ENCODE data around the gene PACSIN1. TPM values are rescaled to one million over a fixed set of nuclear protein-coding genes. Genes with fewer than 3 reads are reported as not detected.

PACSIN1 gene
- total RNA-seq, 1 donor from 2014 or later, result 0.08 TPM

- Mint-ChIP-seq H3K36me3 (ENCODE audit: low read depth, unreplicated experiment) (no peaks in the 10 kb centered on the region), H3K27ac (ENCODE audit: unreplicated experiment) (no peak overlapping the region), H3K4me3 (ENCODE audit: unreplicated experiment) (no peak overlapping the region), H3K27me3 (ENCODE audit: unreplicated experiment) (peaks cover 9% of the 10 kb centered on the region), H3K4me1 (ENCODE audit: unreplicated experiment) (peaks cover 4% of the 10 kb centered on the region), H3K9me3 (ENCODE audit: unreplicated experiment) (no peaks in the 10 kb centered on the region)
- no peak for TF ChIP-seq CTCF (IDR thresholded peaks at IDR 0.05; ENCODE audit: unreplicated experiment)
- no peak for DNase-seq (ENCODE audit: low spot score)
Observed at GRCh38 chr6:34468378-34468892, 2.6 kb downstream of the PACSIN1 start.

GRCh38 chr6:34469499-34469898, 3.6 kb downstream of the PACSIN1 start:
- H3K4me3 Mint-ChIP-seq (ENCODE audit: unreplicated experiment), result no peak overlapping the region
- H3K4me1 Mint-ChIP-seq (ENCODE audit: unreplicated experiment), result peaks cover 4% of the 10 kb centered on the region
- no peak for DNase-seq (ENCODE audit: low spot score)
- peaks cover 9% of the 10 kb centered on the region for H3K27me3 Mint-ChIP-seq (ENCODE audit: unreplicated experiment)
- H3K36me3 Mint-ChIP-seq (ENCODE audit: low read depth, unreplicated experiment), result no peaks in the 10 kb centered on the region
- no peaks in the 10 kb centered on the region for H3K9me3 Mint-ChIP-seq (ENCODE audit: unreplicated experiment)
- H3K27ac Mint-ChIP-seq (ENCODE audit: unreplicated experiment), result no peak overlapping the region
- TF ChIP-seq CTCF (IDR thresholded peaks at IDR 0.05; ENCODE audit: unreplicated experiment), result no peak

- Mint-ChIP-seq H3K4me3 (ENCODE audit: unreplicated experiment) (no peak overlapping the region), H3K27ac (ENCODE audit: unreplicated experiment) (no peak overlapping the region)
Observed at GRCh38 chr6:34472425-34472824, 6.5 kb downstream of the PACSIN1 start.

GRCh38 chr6:34473967-34474366, 8.1 kb downstream of the PACSIN1 start:
- Mint-ChIP-seq H3K9me3 (ENCODE audit: unreplicated experiment) (no peaks in the 10 kb centered on the region), H3K4me1 (ENCODE audit: unreplicated experiment) (no peaks in the 10 kb centered on the region), H3K36me3 (ENCODE audit: low read depth, unreplicated experiment) (peaks cover 4% of the 10 kb centered on the region), H3K27ac (ENCODE audit: unreplicated experiment) (no peak overlapping the region), H3K27me3 (ENCODE audit: unreplicated experiment) (peaks cover 4% of the 10 kb centered on the region), H3K4me3 (ENCODE audit: unreplicated experiment) (no peak overlapping the region)
- no peak for DNase-seq (ENCODE audit: low spot score)
- no peak for TF ChIP-seq CTCF (IDR thresholded peaks at IDR 0.05; ENCODE audit: unreplicated experiment)

More at GRCh38 chr6:34472425-34472824, 6.5 kb downstream of the PACSIN1 start:
- H3K4me1 Mint-ChIP-seq (ENCODE audit: unreplicated experiment), result no peaks in the 10 kb centered on the region
- DNase-seq (ENCODE audit: low spot score), result no peak
- peaks cover 4% of the 10 kb centered on the region for H3K36me3 Mint-ChIP-seq (ENCODE audit: low read depth, unreplicated experiment)
- H3K9me3 Mint-ChIP-seq (ENCODE audit: unreplicated experiment), result no peaks in the 10 kb centered on the region
- H3K27me3 Mint-ChIP-seq (ENCODE audit: unreplicated experiment), result peaks cover 4% of the 10 kb centered on the region
- TF ChIP-seq CTCF (IDR thresholded peaks at IDR 0.05; ENCODE audit: unreplicated experiment), result no peak

- TF ChIP-seq CTCF (IDR thresholded peaks at IDR 0.05; ENCODE audit: unreplicated experiment), result no peak
- Mint-ChIP-seq H3K4me3 (ENCODE audit: unreplicated experiment) (peak overlapping the region; percentile 42), H3K4me1 (ENCODE audit: unreplicated experiment) (no peaks in the 10 kb centered on the region), H3K27ac (ENCODE audit: unreplicated experiment) (no peak overlapping the region), H3K27me3 (ENCODE audit: unreplicated experiment) (peaks cover 4% of the 10 kb centered on the region), H3K9me3 (ENCODE audit: unreplicated experiment) (no peaks in the 10 kb centered on the region), H3K36me3 (ENCODE audit: low read depth, unreplicated experiment) (peaks cover 4% of the 10 kb centered on the region)
- no peak for DNase-seq (ENCODE audit: low spot score)
Observed at GRCh38 chr6:34474754-34475153, 8.9 kb downstream of the PACSIN1 start.
